NK-92 treated with Interleukin-12 subunit alpha and Interleukin-12 subunit beta, amount 100 ng/mL, for 24 hours (cell line): ENCODE measurements around the gene TBC1D22B.

Experiments
- DNase-seq: peaks from one replicate; lab custom pipeline; 2025; lab: John Stamatoyannopoulos, UW

Gene TBC1D22B

GRCh38 chr6:37357288-37357687 lies 99.7 kb downstream of the TBC1D22B start:
- no peak for DNase-seq

DNA sequence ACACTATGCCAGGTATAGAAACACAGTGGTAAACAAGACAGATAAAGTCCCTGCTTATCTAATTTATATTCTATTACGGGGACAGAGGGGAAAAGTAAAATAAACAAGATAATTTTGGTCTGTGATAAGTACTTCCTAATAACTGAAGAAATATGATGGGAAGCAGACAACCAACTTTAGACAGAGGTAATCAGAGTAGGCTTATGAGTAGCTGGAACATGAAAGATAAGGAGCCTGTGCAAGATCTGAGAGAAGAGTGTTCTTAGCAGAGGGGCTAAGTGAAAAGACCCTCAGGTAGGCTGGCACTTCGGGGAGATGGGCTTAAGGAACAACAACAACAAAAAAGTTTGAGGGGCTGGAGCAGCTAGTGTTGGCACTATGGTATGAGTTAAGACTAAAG lies 100.3 kb downstream of the TBC1D22B start:
- no peak for DNase-seq

DNA sequence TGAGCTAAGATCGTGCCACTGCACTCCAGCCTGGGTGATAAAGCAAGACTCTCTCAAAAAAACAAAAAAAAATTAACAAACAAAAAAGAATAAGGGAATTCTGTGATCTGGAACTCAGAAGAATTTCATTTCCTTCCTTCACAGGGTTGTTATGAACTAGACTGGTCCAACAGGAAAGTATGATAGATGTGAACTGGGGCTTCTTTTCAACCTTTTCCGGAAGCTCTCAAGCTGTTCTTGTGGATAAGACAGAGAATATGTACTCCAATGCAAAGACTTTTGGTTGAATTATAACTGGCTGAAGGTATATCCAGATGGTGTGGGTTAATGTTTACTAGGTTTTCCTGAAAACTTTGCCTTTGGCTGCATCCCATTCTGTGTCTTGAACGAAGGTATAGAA lies 101.5 kb downstream of the TBC1D22B start:
- no peak for DNase-seq

DNA sequence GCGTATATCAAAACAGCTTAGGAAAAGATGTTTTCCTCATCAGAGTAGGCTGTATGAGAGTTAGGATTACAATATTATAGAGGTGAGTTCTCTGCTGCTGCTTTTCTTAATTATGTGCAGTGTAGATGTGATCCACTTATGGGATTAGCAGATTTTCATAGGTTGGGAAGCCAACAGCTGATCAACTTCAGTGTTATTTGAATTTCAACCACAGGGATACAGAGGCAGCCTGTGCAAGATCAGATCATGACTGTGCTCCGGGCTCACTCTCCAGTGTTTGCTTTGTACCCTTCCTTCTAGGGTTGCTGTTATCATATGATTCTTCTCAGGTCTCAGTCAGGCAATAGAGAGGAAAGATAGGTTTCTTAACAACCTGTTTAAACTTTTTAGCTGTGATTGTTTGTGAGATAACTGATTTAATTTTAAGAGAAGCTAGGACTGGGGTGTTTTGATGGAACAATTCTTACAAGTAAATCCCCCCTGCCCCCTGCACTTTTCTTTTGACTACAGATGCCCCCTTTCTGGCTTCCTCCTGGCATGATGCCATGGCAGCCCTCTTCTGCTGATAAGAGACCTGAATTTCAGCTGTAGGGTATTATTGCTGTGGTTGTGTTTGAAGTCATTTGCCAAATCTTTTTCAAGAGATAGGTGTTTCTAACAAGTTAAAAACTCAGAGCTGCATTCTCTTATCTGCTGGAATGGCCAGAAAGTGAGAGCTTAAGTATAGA lies 104.7 kb downstream of the TBC1D22B start:
- no peak for DNase-seq

DNA sequence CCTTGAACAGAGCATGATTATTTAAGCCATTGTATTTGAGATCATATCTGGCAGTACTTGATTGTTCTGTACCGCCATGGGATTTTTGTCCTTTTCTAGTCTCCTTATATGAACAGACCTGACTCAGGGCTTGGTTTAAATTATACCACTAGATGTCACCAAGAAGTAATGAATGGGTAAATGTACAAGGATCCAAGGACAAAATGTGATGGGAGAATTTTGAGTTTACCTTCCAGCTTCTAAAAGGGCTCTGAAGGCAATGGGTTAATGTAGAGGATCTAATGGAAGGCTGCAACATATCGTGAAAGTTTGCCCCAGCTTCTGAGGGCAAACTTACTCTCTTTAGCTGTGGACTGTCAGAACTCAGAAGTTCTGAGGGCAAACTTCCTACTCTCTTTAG lies 108.2 kb downstream of the TBC1D22B start:
- DNase-seq, result no peak

- no peak for DNase-seq
Measured at GRCh38 chr6:37366910-37367309, 109.3 kb downstream of the TBC1D22B start.

DNA sequence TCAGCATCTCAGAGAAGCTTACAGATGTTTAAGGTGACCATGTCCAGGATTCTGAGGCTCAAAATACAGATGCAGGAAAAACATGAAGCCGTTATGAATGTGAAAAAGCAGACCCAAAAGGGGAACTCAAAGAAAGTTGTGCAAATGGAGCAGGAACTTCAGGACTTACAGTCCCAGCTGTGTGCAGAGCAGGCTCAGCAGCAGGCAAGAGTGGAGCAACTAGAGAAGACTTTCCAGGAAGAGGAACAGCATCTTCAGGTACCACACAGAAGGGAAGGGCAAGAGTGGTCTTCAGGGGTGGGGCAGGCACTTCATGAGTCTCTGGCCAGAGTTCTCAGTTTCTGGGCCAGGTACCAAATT lies 111.4 kb downstream of the TBC1D22B start:
- DNase-seq, result no peak

- no peak for DNase-seq
Measured at GRCh38 chr6:37369321-37370201, 112.0 kb downstream of the TBC1D22B start.

- no peak for DNase-seq
Measured at GRCh38 chr6:37371154-37372083, 113.8 kb downstream of the TBC1D22B start.

- DNase-seq, result no peak
Measured at GRCh38 chr6:37372116-37372515, 114.5 kb downstream of the TBC1D22B start.

- DNase-seq, result no peak
Measured at GRCh38 chr6:37373822-37374471, 116.4 kb downstream of the TBC1D22B start.

DNA sequence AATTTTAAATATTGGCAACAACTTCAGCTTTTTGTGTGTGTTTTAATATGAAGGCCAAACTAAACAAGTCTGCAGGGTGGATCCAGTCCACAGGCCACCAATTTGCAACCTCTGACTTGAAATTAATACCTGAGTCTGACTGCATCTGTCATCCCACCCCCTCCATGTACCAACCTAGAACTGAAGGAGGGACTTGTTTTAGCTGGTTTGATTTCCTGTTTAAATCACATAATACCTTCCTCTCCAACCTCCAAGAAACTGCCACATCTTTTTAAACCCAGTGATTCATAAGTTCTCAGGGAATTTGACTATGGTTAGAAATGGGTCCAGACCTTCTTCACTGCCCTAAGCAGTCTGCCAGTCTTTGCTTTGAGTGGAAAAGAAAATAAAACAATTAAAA lies 117.8 kb downstream of the TBC1D22B start:
- no peak for DNase-seq

GRCh38 chr6:37376078-37376743 lies 118.6 kb downstream of the TBC1D22B start:
- DNase-seq, result no peak

DNA sequence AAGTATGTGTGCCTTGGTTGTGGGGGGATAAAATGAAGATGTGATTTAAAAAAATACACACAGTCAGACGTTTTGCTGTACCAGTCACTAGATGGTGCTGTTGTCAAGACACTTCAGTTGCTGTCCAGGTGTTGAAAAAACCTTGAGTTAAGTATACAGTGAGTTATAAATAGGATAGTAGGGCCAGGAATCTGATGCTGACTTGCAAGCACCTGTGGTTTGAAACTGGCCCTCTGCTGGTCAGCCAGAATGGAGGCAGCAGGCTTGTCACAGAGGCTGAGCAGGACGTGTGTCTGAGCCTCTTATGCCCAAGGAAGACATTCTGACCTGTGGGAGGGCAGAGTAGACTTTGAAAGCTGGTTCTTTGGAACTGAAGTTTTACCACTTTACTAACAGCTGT lies 124.0 kb downstream of the TBC1D22B start:
- DNase-seq, result no peak
